ENCODE measurements around the gene ACTR1B.

The ACTR1B gene

DNA sequence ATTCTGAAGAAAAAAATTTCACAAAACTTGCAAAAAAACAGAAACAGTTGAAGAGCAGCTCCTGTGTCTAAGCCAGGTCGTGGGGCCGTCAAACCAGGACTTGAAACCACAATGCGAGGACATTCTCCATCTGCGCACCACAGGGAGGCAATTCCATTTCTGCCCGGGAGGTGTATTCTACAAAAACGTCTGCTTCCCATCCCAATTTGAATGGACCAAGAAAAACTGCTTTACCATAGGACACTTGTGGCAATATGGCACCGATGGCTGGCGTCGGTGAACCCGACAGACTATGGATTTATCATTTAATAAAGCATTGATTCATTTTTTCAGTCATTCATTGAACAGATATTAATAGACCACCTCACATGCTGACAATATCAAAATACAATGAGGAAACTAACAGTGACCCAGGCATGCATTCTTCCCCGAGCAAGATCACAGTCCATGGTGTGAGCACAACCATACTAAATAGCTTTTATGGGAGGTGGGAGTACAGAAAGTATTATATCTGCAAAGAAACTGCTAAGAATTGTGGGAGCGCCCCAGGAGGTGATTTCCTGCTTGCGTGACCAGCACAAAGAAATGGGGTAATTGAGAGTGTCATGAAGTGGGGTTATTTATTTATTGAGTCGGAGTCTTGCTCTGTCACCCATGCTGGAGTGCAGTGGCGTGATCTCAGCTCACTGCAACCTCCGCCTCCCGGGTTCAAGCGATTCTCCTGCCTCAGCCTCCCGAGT, 39.1 kb upstream of the ACTR1B start:
- H3K9ac ChIP-seq (ENCODE audit: low read depth, low read length): no peak overlapping the region
- H3K27me3 ChIP-seq (ENCODE audit: control insufficient read depth, insufficient read depth, low read length): no peaks in the 10 kb centered on the region
- H3K9me3 ChIP-seq (replicated peaks; ENCODE audit: low read length): no peaks in the 10 kb centered on the region
- H3K4me1 ChIP-seq (ENCODE audit: control insufficient read depth, insufficient read depth, low read length): peaks cover 4% of the 10 kb centered on the region
- H3K4me3 ChIP-seq (ENCODE audit: low read length): no peak overlapping the region
- H3K36me3 ChIP-seq (ENCODE audit: insufficient read depth, low read length): no peaks in the 10 kb centered on the region
- H3K4me2 ChIP-seq (ENCODE audit: low read length): no peak overlapping the region

DNA sequence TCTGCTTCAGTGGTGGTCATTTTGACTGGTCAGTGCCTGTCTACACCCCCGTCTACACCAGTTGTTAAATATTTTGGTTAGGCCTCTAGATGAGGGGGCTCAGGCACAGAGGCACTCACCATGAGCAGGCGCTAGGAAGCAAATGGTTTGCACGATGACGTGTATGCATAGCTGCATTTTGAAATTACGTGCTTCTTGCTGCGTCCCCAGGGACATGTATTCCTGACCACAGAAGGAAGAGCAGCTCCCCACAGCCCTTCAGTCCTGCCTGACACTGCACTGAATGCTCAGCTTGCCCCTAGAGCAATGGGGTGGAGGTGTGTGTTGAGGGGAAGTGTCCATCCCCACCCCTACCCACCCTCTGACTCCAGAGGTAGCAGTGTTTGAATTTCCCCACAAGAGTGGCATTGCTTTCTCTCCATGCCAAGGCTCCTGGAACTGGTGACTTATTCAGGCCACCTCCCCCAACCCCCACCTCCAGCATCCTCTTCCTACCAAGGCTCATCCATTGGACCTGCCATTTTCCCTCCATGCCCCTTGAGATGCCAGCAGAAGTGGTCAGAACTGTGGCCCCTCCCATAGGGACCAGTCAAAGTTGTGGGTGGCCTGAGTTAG, 38.1 kb upstream of the ACTR1B start:
- H3K4me3 ChIP-seq (ENCODE audit: low read length): no peak overlapping the region
- no peaks in the 10 kb centered on the region for H3K9me3 ChIP-seq (replicated peaks; ENCODE audit: low read length)
- peak overlapping the region; percentile 50 for H3K4me2 ChIP-seq (ENCODE audit: low read length)
- no peaks in the 10 kb centered on the region for H3K27me3 ChIP-seq (ENCODE audit: control insufficient read depth, insufficient read depth, low read length)
- peaks cover 4% of the 10 kb centered on the region for H3K4me1 ChIP-seq (ENCODE audit: control insufficient read depth, insufficient read depth, low read length)
- H3K9ac ChIP-seq (ENCODE audit: low read depth, low read length): no peak overlapping the region
- no peaks in the 10 kb centered on the region for H3K36me3 ChIP-seq (ENCODE audit: insufficient read depth, low read length)

DNA sequence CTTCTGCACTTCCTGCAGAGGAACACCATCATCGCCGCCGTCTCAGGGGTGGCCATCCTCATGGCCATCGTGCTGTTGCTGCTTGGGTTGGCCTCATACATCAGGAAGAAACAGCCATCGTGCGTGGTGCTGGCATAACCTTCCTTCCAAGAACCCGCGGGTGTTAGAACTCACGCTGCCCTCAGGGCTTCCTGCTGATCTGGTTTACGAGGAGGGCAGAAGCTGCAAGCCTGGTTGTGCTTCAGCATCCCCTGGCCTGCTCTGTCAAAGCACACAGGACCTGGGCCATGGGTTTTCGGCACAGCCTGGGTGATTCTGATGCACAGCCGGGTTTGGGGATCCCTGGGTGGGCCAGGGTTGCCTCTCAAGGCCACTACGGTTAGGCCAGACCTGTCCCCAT, 37.3 kb upstream of the ACTR1B start:
- no peak overlapping the region for H3K4me3 ChIP-seq (ENCODE audit: low read length)
- peaks cover 4% of the 10 kb centered on the region for H3K4me1 ChIP-seq (ENCODE audit: control insufficient read depth, insufficient read depth, low read length)
- no peak overlapping the region for H3K4me2 ChIP-seq (ENCODE audit: low read length)
- H3K27me3 ChIP-seq (ENCODE audit: control insufficient read depth, insufficient read depth, low read length): no peaks in the 10 kb centered on the region
- H3K36me3 ChIP-seq (ENCODE audit: insufficient read depth, low read length): no peaks in the 10 kb centered on the region
- H3K9me3 ChIP-seq (replicated peaks; ENCODE audit: low read length): no peaks in the 10 kb centered on the region
- H3K9ac ChIP-seq (ENCODE audit: low read depth, low read length): no peak overlapping the region

DNA sequence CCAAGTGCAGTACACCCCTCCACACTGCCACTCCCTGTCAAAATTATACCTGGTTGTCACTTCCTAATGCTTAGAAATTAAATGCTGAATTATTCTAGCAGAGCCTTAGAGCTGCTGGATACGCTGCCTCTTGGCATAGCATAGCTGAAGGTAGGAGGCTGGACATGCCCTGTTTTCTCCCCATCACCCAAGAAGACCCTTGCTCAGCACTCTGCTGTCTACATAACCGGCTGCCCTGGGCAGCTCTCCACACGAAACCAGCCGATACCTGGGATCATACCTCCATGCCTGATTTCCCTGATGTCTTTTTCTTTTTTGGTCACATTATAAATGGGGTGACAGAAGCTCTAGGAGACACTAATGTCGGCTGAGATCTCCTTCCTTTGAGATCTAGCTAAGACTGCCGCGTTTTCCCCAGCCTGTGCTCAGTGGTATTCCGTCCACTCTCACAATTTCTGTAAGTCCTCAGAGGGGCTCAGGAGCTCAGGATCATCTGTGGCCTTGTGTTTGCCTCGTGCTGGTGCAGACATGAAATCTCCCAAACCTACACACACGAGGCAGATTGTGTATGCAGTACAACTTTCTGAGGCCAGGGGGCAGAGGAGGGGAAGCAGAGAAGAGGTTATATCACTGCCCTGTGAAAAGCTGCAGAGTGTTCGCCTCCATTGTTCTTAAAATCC, 36.1 kb upstream of the ACTR1B start:
- Histone ChIP-seq H3K36me3 (ENCODE audit: insufficient read depth, low read length) (no peaks in the 10 kb centered on the region), H3K27me3 (ENCODE audit: control insufficient read depth, insufficient read depth, low read length) (no peaks in the 10 kb centered on the region), H3K4me3 (ENCODE audit: low read length) (no peak overlapping the region), H3K4me1 (ENCODE audit: control insufficient read depth, insufficient read depth, low read length) (peaks cover 4% of the 10 kb centered on the region), H3K4me2 (ENCODE audit: low read length) (no peak overlapping the region), H3K9ac (ENCODE audit: low read depth, low read length) (no peak overlapping the region), H3K9me3 (replicated peaks; ENCODE audit: low read length) (no peaks in the 10 kb centered on the region)

DNA sequence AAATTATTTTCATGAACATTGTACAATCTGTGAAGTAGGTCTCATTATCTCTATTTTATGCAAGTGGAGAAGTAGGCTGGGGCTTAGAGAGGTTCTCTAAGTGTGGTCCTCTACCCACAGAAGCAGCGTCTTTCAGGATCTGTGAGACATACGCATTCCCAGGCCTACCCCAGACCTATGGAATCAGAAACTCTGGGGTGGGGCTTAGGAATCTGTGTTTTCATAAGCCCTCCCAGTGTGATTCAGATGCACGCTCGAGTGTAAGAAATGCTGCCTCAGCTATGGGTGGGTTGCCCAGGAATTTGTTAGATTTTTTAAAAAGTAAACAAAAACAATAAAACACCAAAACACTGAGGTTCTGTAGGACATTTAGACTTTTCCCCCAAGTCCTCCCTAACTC, 34.7 kb upstream of the ACTR1B start:
- no peaks in the 10 kb centered on the region for H3K9me3 ChIP-seq (replicated peaks; ENCODE audit: low read length)

DNA sequence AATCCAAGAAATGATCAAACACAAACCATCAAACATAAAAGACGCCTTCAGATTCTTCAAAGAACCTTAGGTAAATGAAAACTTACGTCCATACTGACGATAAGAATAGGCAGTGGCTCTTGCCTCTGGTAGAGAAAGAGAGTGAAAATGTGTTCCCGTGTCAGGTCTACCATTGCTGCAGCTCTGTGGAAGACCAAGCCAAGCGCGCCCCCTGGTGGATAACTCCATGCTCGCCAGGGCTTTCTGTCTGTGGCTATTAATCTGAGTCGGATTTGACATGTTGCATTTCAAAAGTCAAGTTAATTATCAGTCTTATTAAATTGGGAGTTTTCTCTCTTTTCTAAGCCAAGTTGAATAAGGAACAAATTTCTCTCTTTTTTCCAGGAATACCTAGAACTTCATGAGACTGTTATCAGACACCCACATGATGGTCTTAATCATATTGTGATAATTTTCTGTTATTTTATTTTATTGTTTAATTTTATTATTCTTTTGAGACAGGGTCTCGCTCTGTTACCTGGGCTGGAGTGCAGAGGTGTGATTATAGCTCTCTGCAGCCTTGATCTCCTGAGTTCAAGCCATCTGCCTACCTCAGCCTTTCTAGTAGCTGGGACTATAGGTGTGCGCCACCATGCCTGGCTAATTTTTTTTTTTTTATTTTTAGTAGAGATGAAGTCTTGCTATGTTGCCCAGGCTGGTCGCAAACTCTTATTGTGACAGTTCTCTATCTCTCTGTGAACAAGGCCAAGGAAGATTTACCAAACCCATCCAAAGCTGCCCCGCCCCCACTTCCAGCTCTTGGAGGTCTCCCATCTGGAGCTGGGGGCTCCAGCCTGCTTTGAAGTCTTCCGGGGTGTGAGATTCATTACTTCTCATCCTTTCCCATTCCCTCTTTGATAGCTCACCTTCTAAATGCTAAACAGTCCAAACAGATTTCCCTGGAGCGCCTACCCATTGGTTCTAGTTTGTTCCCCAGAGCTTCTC, 33.7 kb upstream of the ACTR1B start:
- no peaks in the 10 kb centered on the region for H3K36me3 ChIP-seq (ENCODE audit: insufficient read depth, low read length)
- H3K27me3 ChIP-seq (ENCODE audit: control insufficient read depth, insufficient read depth, low read length): no peaks in the 10 kb centered on the region
- peaks cover 4% of the 10 kb centered on the region for H3K4me1 ChIP-seq (ENCODE audit: control insufficient read depth, insufficient read depth, low read length)
- no peak overlapping the region for H3K9ac ChIP-seq (ENCODE audit: low read depth, low read length)
- H3K4me3 ChIP-seq (ENCODE audit: low read length): no peak overlapping the region
- H3K9me3 ChIP-seq (replicated peaks; ENCODE audit: low read length): no peaks in the 10 kb centered on the region
- peak overlapping the region; percentile 56 for H3K4me2 ChIP-seq (ENCODE audit: low read length)

More for the DNA sequence above, 34.7 kb upstream of the ACTR1B start:
- H3K4me2 ChIP-seq (ENCODE audit: low read length): no peak overlapping the region
- H3K9ac ChIP-seq (ENCODE audit: low read depth, low read length): no peak overlapping the region
- no peaks in the 10 kb centered on the region for H3K36me3 ChIP-seq (ENCODE audit: insufficient read depth, low read length)
- H3K4me3 ChIP-seq (ENCODE audit: low read length): no peak overlapping the region
- H3K4me1 ChIP-seq (ENCODE audit: control insufficient read depth, insufficient read depth, low read length): peaks cover 4% of the 10 kb centered on the region
- no peaks in the 10 kb centered on the region for H3K27me3 ChIP-seq (ENCODE audit: control insufficient read depth, insufficient read depth, low read length)

DNA sequence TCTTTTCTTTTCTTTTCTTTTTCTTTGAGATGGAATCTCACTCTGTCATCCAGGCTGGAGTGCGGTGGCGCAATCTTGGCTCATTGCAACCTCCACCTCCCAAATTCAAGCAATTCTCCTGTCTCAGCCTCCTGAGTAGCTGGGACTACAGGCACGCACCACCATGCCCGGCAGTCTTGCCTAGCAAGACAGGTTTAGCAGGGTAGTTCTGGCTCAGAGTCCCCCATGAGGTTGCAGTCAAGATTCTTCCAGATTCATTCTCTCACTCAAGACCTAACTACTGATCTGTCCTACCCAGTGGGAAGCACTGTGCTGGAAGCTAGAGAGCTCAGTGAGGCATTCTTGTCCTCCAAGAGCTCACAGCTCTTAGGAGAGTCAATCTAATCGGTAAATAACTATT, 31.9 kb upstream of the ACTR1B start:
- no peaks in the 10 kb centered on the region for H3K9me3 ChIP-seq (replicated peaks; ENCODE audit: low read length)
- H3K9ac ChIP-seq (ENCODE audit: low read depth, low read length): no peak overlapping the region

DNA sequence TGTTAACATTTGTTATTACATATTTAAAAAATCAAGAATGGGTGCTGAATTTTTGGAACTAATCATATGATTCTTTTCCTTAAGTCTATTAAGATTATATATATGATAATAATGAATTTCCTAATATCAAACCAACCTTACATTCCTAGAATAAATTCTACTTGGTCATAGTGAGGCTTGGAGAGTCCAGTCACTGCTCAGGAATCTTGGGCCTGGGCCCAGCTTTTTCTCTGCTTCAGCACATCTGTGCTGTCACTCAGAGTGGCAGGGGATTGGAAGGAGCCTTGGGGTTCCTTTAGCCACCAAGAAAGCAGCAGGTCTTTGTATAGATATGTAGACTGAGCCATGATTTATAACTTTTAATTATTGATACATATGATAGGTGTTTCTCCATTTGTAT, 29.6 kb upstream of the ACTR1B start:
- no peaks in the 10 kb centered on the region for H3K9me3 ChIP-seq (replicated peaks; ENCODE audit: low read length)
- no peak overlapping the region for H3K4me3 ChIP-seq (ENCODE audit: low read length)
- no peaks in the 10 kb centered on the region for H3K4me1 ChIP-seq (ENCODE audit: control insufficient read depth, insufficient read depth, low read length)
- H3K9ac ChIP-seq (ENCODE audit: low read depth, low read length): no peak overlapping the region
- H3K4me2 ChIP-seq (ENCODE audit: low read length): no peak overlapping the region
- H3K27me3 ChIP-seq (ENCODE audit: control insufficient read depth, insufficient read depth, low read length): no peaks in the 10 kb centered on the region
- H3K36me3 ChIP-seq (ENCODE audit: insufficient read depth, low read length): no peaks in the 10 kb centered on the region

More for the DNA sequence above, 31.9 kb upstream of the ACTR1B start:
- Histone ChIP-seq H3K36me3 (ENCODE audit: insufficient read depth, low read length) (no peaks in the 10 kb centered on the region), H3K4me2 (ENCODE audit: low read length) (no peak overlapping the region), H3K4me3 (ENCODE audit: low read length) (no peak overlapping the region), H3K4me1 (ENCODE audit: control insufficient read depth, insufficient read depth, low read length) (no peaks in the 10 kb centered on the region), H3K27me3 (ENCODE audit: control insufficient read depth, insufficient read depth, low read length) (no peaks in the 10 kb centered on the region)

DNA sequence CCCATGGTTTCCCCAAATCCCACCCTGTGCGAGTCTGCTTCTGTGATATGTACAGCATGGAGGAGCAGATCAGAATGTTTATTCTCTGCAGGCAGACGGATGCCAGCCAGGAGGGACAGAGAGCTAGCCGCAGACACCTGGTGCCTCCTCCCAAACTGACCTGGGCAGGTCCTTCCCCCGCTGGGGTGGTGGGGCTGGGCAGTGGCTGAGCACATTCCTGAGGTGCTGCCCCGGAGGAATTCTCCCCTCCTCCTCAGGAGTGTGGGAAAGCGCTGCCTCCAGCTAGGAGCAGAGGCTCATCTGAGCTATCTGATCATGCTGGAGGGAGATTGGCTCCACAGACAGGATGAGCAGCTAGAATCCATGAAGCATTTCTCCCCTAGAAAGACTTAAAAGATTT, 27.3 kb upstream of the ACTR1B start:
- Histone ChIP-seq H3K27me3 (ENCODE audit: control insufficient read depth, insufficient read depth, low read length) (no peaks in the 10 kb centered on the region), H3K4me3 (ENCODE audit: low read length) (no peak overlapping the region), H3K9me3 (replicated peaks; ENCODE audit: low read length) (no peaks in the 10 kb centered on the region)

DNA sequence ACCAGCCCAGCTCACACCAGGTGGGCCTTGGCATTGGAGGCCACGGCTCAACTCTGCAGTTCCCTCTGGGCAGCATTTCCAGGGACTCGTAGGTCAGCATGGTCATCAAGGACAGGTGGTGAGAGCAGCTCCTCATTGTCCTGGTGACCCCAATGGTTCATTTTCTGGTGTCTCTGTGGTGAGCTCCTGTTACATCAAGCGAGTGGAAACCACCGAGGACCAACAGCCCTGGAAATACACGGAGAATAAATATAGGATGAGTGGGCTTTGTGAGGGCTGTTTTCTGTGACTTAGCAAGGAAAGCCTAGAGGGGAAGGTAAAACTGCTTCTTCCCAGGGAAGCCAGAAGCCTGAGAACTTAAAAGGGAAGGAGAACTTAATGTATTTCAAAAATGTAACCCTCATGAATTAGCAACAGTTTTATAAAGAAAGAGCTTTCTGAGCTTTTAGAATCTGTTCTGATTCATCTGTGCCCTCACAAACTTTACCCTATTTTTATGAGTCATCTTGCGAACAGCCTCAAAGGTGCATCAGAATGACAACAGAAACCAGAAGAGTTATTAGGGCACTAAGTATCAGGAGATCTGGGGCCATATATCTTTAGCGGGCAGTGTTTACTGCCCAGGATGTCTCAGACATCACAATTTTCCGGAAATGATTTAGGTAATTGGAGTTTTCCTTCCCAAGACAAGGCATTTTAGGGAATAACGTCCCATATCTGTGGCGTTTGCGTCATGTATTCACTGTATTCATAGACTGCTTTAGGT, 24.4 kb upstream of the ACTR1B start:
- no peak overlapping the region for H3K4me3 ChIP-seq (ENCODE audit: low read length)
- H3K9ac ChIP-seq (ENCODE audit: low read depth, low read length): no peak overlapping the region
- no peaks in the 10 kb centered on the region for H3K27me3 ChIP-seq (ENCODE audit: control insufficient read depth, insufficient read depth, low read length)
- H3K36me3 ChIP-seq (ENCODE audit: insufficient read depth, low read length): no peaks in the 10 kb centered on the region
- no peak overlapping the region for H3K4me2 ChIP-seq (ENCODE audit: low read length)
- H3K9me3 ChIP-seq (replicated peaks; ENCODE audit: low read length): no peaks in the 10 kb centered on the region
- H3K4me1 ChIP-seq (ENCODE audit: control insufficient read depth, insufficient read depth, low read length): no peaks in the 10 kb centered on the region

More for the DNA sequence above, 27.3 kb upstream of the ACTR1B start:
- Histone ChIP-seq H3K4me2 (ENCODE audit: low read length) (no peak overlapping the region), H3K36me3 (ENCODE audit: insufficient read depth, low read length) (no peaks in the 10 kb centered on the region), H3K9ac (ENCODE audit: low read depth, low read length) (no peak overlapping the region), H3K4me1 (ENCODE audit: control insufficient read depth, insufficient read depth, low read length) (no peaks in the 10 kb centered on the region)
